Endothelial cell of umbilical vein (primary cell): Measurements from ENCODE around the gene TREM2.

ENCODE experiments used
- CTCF ChIP-seq, 2 donors: IDR thresholded peaks; 1 replicate in 1 of 2; 2 replicates in 1 of 2; pipeline ENCODE4 v1.5.1; 2011; ENCODE audit warnings: low read length in 2 of 2, mild to moderate bottlenecking in 2 of 2, moderate library complexity in 2 of 2, control low read depth in 1 of 2, inconsistent platforms in 1 of 2, low read depth in 1 of 2; ENCODE audit not compliant: insufficient read depth in 1 of 2; ENCODE audit errors: extremely low read depth in 1 of 2
- EZH2 ChIP-seq: IDR thresholded peaks from 2 replicates; pipeline ENCODE4 v1.6.1; 2012; ENCODE audit warnings: borderline replicate concordance, low read depth, mild to moderate bottlenecking, moderate library complexity, low read length, inconsistent platforms; ENCODE audit not compliant: severe bottlenecking
- MYC ChIP-seq: IDR thresholded peaks from one replicate; pipeline ENCODE4 v1.6.1; 2011; ENCODE audit warnings: mild to moderate bottlenecking, low read depth, low read length

- no peak for TF ChIP-seq CTCF (IDR thresholded peaks at IDR 0.05; ENCODE audit: extremely low read depth in 1 of 2, insufficient read depth in 1 of 2, low read depth in 1 of 2, low read length in 2 of 2)
- TF ChIP-seq MYC, result no peak
- no peak for TF ChIP-seq EZH2
Observed at GRCh38 chr6:41167173-41167963, 4.5 kb upstream of the TREM2 start.
